Activated CD8-positive, alpha-beta memory T cell treated with anti-CD3 and anti-CD28 coated beads for 36 hours (primary cell): ENCODE measurements around the gene GMDS. TPM values are rescaled to one million over a fixed set of nuclear protein-coding genes. Genes with fewer than 3 reads are reported as not detected.

ENCODE experiments used
- CTCF ChIA-PET: fragments of 350-600 bp; sonication (Branson Sonifier 250); formaldehyde crosslinking; loops from one replicate; lab custom pipeline; 2021; ENCODE audit warnings: antibody characterized with exemption; lab: Charles Lee
- POLR2A ChIA-PET: fragments of 350-600 bp; sonication (Branson Sonifier 250); formaldehyde crosslinking; loops from one replicate; lab custom pipeline; 2021; ENCODE audit warnings: antibody characterized with exemption; lab: Charles Lee
- total RNA-seq, 2 experiments: library from RNA; stranded (reverse); gene quantifications; one replicate each; pipeline ENCODE4 v1.2.3, GENCODE V29; 2021

Gene GMDS
- total RNA-seq, 2 experiments from 2014 or later: 36.0 to 37.1 TPM

- ChIA-PET CTCF (interaction anchor here (0.6 kb wide), 1 partner anchor 53 kb away, joined by 3 read pairs; no protein-coding TSS in a partner anchor), POLR2A (no interaction called here)
Observed at GRCh38 chr6:1842334-1842733, 403.1 kb downstream of the GMDS start.

- POLR2A ChIA-PET: no interaction called here
- CTCF ChIA-PET: no interaction called here
Observed at GRCh38 chr6:1841136-1841535, 404.3 kb downstream of the GMDS start.

GRCh38 chr6:1840491-1841121 lies 404.8 kb downstream of the GMDS start:
- CTCF ChIA-PET: no interaction called here

GRCh38 chr6:1839361-1839760 lies 406.0 kb downstream of the GMDS start:
- CTCF ChIA-PET: no interaction called here
- POLR2A ChIA-PET: no interaction called here

More at GRCh38 chr6:1840491-1841121, 404.8 kb downstream of the GMDS start:
- POLR2A ChIA-PET: no interaction called here

GRCh38 chr6:1838604-1839213 lies 406.7 kb downstream of the GMDS start:
- ChIA-PET CTCF (no interaction called here), POLR2A (no interaction called here)

- ChIA-PET CTCF (no interaction called here), POLR2A (no interaction called here)
Observed at GRCh38 chr6:1837826-1838225, 407.6 kb downstream of the GMDS start.

GRCh38 chr6:1836690-1837089 lies 408.7 kb downstream of the GMDS start:
- ChIA-PET CTCF (no interaction called here), POLR2A (no interaction called here)

- ChIA-PET CTCF (no interaction called here), POLR2A (no interaction called here)
Observed at GRCh38 chr6:1834646-1835516, 410.5 kb downstream of the GMDS start.

GRCh38 chr6:1834207-1834606 lies 411.2 kb downstream of the GMDS start:
- ChIA-PET CTCF (no interaction called here), POLR2A (no interaction called here)

GRCh38 chr6:1832844-1833787 lies 412.3 kb downstream of the GMDS start:
- CTCF ChIA-PET: no interaction called here

GRCh38 chr6:1832358-1832757 lies 413.0 kb downstream of the GMDS start:
- POLR2A ChIA-PET: no interaction called here
- CTCF ChIA-PET: no interaction called here

More at GRCh38 chr6:1832844-1833787, 412.3 kb downstream of the GMDS start:
- POLR2A ChIA-PET: no interaction called here

GRCh38 chr6:1827984-1828793 lies 417.2 kb downstream of the GMDS start:
- CTCF ChIA-PET: no interaction called here
- POLR2A ChIA-PET: no interaction called here

GRCh38 chr6:1825926-1826325 lies 419.5 kb downstream of the GMDS start:
- CTCF ChIA-PET: no interaction called here
- POLR2A ChIA-PET: no interaction called here

- POLR2A ChIA-PET: no interaction called here
- CTCF ChIA-PET: no interaction called here
Observed at GRCh38 chr6:1825277-1825676, 420.1 kb downstream of the GMDS start.

GRCh38 chr6:1821513-1822183 lies 423.8 kb downstream of the GMDS start:
- ChIA-PET POLR2A (no interaction called here), CTCF (no interaction called here)

- CTCF ChIA-PET: no interaction called here
- POLR2A ChIA-PET: no interaction called here
Observed at GRCh38 chr6:1821164-1821512, 424.3 kb downstream of the GMDS start.

GRCh38 chr6:1820714-1821113 lies 424.7 kb downstream of the GMDS start:
- ChIA-PET POLR2A (no interaction called here), CTCF (no interaction called here)

- CTCF ChIA-PET: interaction anchor here (0.6 kb wide), 1 partner anchor 55 kb away, joined by 3 read pairs; no protein-coding TSS in a partner anchor
- POLR2A ChIA-PET: no interaction called here
Observed at GRCh38 chr6:1820165-1820564, 425.2 kb downstream of the GMDS start.
